ENCODE results near the gene SLC34A3. TPM values are rescaled to one million over a fixed set of nuclear protein-coding genes. Genes with fewer than 3 reads are reported as not detected.

SLC34A3 gene
- total and polyA plus RNA-seq, 2 donors (not counting 1 experiment from before 2014, with no cell fraction given), result not detected

GRCh38 chr9:137198051-137198901, 32.4 kb upstream of the SLC34A3 start:
- Mint-ChIP-seq H3K27me3 (no peaks in the 10 kb centered on the region), H3K27ac (no peak overlapping the region), H3K4me3 (peak overlapping the region; percentile 77), H3K9me3 (ENCODE audit: insufficient read depth) (no peaks in the 10 kb centered on the region), H3K4me1 (peaks cover 17% of the 10 kb centered on the region)
- Histone ChIP-seq H3K4me2 (replicated peaks; ENCODE audit: low read depth, low read length, poor library complexity, severe bottlenecking) (no peak overlapping the region), H3K4me1 (ENCODE audit: control insufficient read depth in 2 of 2, insufficient read depth in 2 of 2, low read length in 2 of 2) (peaks cover 16 to 22% of the 10 kb centered on the region in 2 donors), H4K20me1 (ENCODE audit: control insufficient read depth, insufficient read depth, low read length, poor library complexity, severe bottlenecking) (peaks cover 38% of the 10 kb centered on the region), H3K36me3 (replicated peaks in 1 of 2; ENCODE audit: control extremely low read depth in 1 of 2, control insufficient read depth in 1 of 2, extremely low read depth in 1 of 2, insufficient read depth in 2 of 2, low read length in 1 of 2) (no peaks in the 10 kb centered on the region), H3K79me2 (ENCODE audit: control insufficient read depth, insufficient read depth, low read length) (peaks cover 78% of the 10 kb centered on the region), H3K27me3 (replicated peaks in 1 of 4; ENCODE audit: control extremely low read depth in 1 of 4, control insufficient read depth in 3 of 4, insufficient read depth in 4 of 4, low read length in 3 of 4) (peaks cover 0 to 6% (median 0%) of the 10 kb centered on the region in 4 experiments), H3K9ac (ENCODE audit: low read length) (no peak overlapping the region), H2AFZ (ENCODE audit: insufficient read depth, low read depth, low read length, poor library complexity, severe bottlenecking) (no peak overlapping the region), H3K27ac (ENCODE audit: low read length in 2 of 2) (no peak overlapping the region), H3K4me3 (ENCODE audit: control extremely low read depth in 1 of 5, extremely low read depth in 1 of 5, insufficient read depth in 1 of 5, low read depth in 2 of 5, low read length in 4 of 5) (no peak overlapping the region), H3K9me3 (ENCODE audit: control extremely low read depth in 1 of 3, control insufficient read depth in 2 of 3, insufficient read depth in 1 of 3, low read length in 2 of 3) (no peaks in the 10 kb centered on the region)
- ATAC-seq (ENCODE audit: low read depth) (no peak), DNase-seq (no peak)
- ChIA-PET POLR2A (interaction anchor here (2.0 kb wide), 1 partner anchor 10 kb away, joined by 18 read pairs; the partner anchor contains the start of genes ANAPC2 and SSNA1), CTCF (interaction anchor here (1.2 to 1.5 kb wide), 2 partner anchors 9 to 29 kb away, joined by 3 to 7 read pairs; partner anchors contain the start of genes ANAPC2, RNF224 and SSNA1)
- 96% methylated on average over 19 of the region's 19 CpGs for WGBS (ENCODE audit: insufficient coverage)
- TF ChIP-seq EZH2 (IDR thresholded peaks at IDR 0.05; ENCODE audit: borderline replicate concordance, insufficient read depth, low read depth, low read length, poor library complexity, severe bottlenecking) (no peak), CTCF (IDR thresholded peaks at IDR 0.05) (no peak)
- intact Hi-C loops (cut with micrococcal nuclease), result no loop called here

GRCh38 chr9:137198902-137199283, 31.8 kb upstream of the SLC34A3 start:
- no peaks in the 10 kb centered on the region for H3K9me3 ChIP-seq (ENCODE audit: control extremely low read depth in 1 of 3, control insufficient read depth in 2 of 3, insufficient read depth in 1 of 3, low read length in 2 of 3)
- peaks cover 20 to 28% of the 10 kb centered on the region in 2 donors for H3K4me1 ChIP-seq (ENCODE audit: control insufficient read depth in 2 of 2, insufficient read depth in 2 of 2, low read length in 2 of 2)
- peaks cover 80% of the 10 kb centered on the region for H3K79me2 ChIP-seq (ENCODE audit: control insufficient read depth, insufficient read depth, low read length)
- H3K9ac ChIP-seq (ENCODE audit: low read length), result no peak overlapping the region
- H3K27ac ChIP-seq (ENCODE audit: low read length in 2 of 2), result no peak overlapping the region
- H3K9me3 Mint-ChIP-seq (ENCODE audit: insufficient read depth), result no peaks in the 10 kb centered on the region
- peak overlapping the region; percentile 96 for H3K4me2 ChIP-seq (replicated peaks; ENCODE audit: low read depth, low read length, poor library complexity, severe bottlenecking)
- H3K4me1 Mint-ChIP-seq, result peaks cover 18% of the 10 kb centered on the region
- H4K20me1 ChIP-seq (ENCODE audit: control insufficient read depth, insufficient read depth, low read length, poor library complexity, severe bottlenecking), result peaks cover 44% of the 10 kb centered on the region
- POLR2A ChIA-PET, result interaction anchor here (0.6 to 2.0 kb wide), 2 partner anchors 11 to 76 kb away, joined by 3 to 18 read pairs; partner anchors contain the start of genes ANAPC2 and SSNA1
- no peak overlapping the region for H3K4me3 ChIP-seq (ENCODE audit: control extremely low read depth in 1 of 5, extremely low read depth in 1 of 5, insufficient read depth in 1 of 5, low read depth in 2 of 5, low read length in 4 of 5)
- WGBS (ENCODE audit: insufficient coverage), result 97% methylated on average over 11 of the region's 11 CpGs
- no peak for DNase-seq
- intact Hi-C loops (cut with micrococcal nuclease), result no loop called here
- CTCF ChIA-PET, result interaction anchor here (1.5 kb wide), 1 partner anchor 10 kb away, joined by 7 read pairs; the partner anchor contains the start of genes ANAPC2 and SSNA1
- peak overlapping the region; percentile 77 for H3K4me3 Mint-ChIP-seq
- H3K27ac Mint-ChIP-seq, result no peak overlapping the region
- H3K27me3 Mint-ChIP-seq, result no peaks in the 10 kb centered on the region
- no peak for TF ChIP-seq EZH2 (IDR thresholded peaks at IDR 0.05; ENCODE audit: borderline replicate concordance, insufficient read depth, low read depth, low read length, poor library complexity, severe bottlenecking)
- TF ChIP-seq CTCF (IDR thresholded peaks at IDR 0.05), result no peak
- peaks cover 0 to 6% (median 0%) of the 10 kb centered on the region in 4 experiments for H3K27me3 ChIP-seq (replicated peaks in 1 of 4; ENCODE audit: control extremely low read depth in 1 of 4, control insufficient read depth in 3 of 4, insufficient read depth in 4 of 4, low read length in 3 of 4)
- no peak for ATAC-seq (ENCODE audit: low read depth)
- H3K36me3 ChIP-seq (replicated peaks in 1 of 2; ENCODE audit: control extremely low read depth in 1 of 2, control insufficient read depth in 1 of 2, extremely low read depth in 1 of 2, insufficient read depth in 2 of 2, low read length in 1 of 2), result peaks cover 0 to 2% of the 10 kb centered on the region in 2 experiments
- no peak overlapping the region for H2AFZ ChIP-seq (ENCODE audit: insufficient read depth, low read depth, low read length, poor library complexity, severe bottlenecking)

Measured in B cell (primary cell).